Activated CD8-positive, alpha-beta memory T cell treated with anti-CD3 and anti-CD28 coated beads, Interleukin-2, amount 50 U/mL, for 48 hours (primary cell): Measurements from ENCODE around the gene SP8.
A peak's percentile ranks its signal among the peaks of the same experiment; 100 is the strongest.
"Not testable (repeated sequence)": the region's sequence is repeated elsewhere in the genome, so short reads cannot be mapped to it uniquely, and the experiment has no call there.

ENCODE experiments used
- DNase-seq: peaks from one replicate; pipeline ENCODE4 v3.0.0-alpha.2; 2020

SP8 gene

GRCh38 chr7:20786779-20787659 lies at the start of gene SP8:
Gene SP8 (minus strand): TSS chr7:20786886. CDS start chr7:20786798, 88 bp downstream.
- peak; percentile 60 for DNase-seq

- not testable (repeated sequence) for DNase-seq
Measured at GRCh38 chr7:20836424-20836823, 49.7 kb upstream of the SP8 start.

GRCh38 chr7:20835111-20835750 lies 48.5 kb upstream of the SP8 start:
- no peak for DNase-seq

GRCh38 chr7:20834656-20835055 lies 48.0 kb upstream of the SP8 start:
- no peak for DNase-seq

- no peak for DNase-seq
Measured at GRCh38 chr7:20831956-20832355, 45.3 kb upstream of the SP8 start.

GRCh38 chr7:20831451-20831850 lies 44.8 kb upstream of the SP8 start:
- DNase-seq, result no peak

- no peak for DNase-seq
Measured at GRCh38 chr7:20828947-20829346, 42.3 kb upstream of the SP8 start.

- no peak for DNase-seq
Measured at GRCh38 chr7:20827172-20827571, 40.5 kb upstream of the SP8 start.

- no peak for DNase-seq
Measured at GRCh38 chr7:20826243-20826642, 39.6 kb upstream of the SP8 start.

- DNase-seq, result no peak
Measured at GRCh38 chr7:20825555-20825954, 38.9 kb upstream of the SP8 start.

- not testable (repeated sequence) for DNase-seq
Measured at GRCh38 chr7:20821390-20821789, 34.7 kb upstream of the SP8 start.

GRCh38 chr7:20816372-20816959 lies 29.8 kb upstream of the SP8 start:
- DNase-seq, result no peak

- no peak for DNase-seq
Measured at GRCh38 chr7:20804345-20804744, 17.7 kb upstream of the SP8 start.

- DNase-seq, result no peak
Measured at GRCh38 chr7:20799566-20800366, 13.1 kb upstream of the SP8 start.

- DNase-seq, result no peak
Measured at GRCh38 chr7:20798694-20799121, 12.0 kb upstream of the SP8 start.

GRCh38 chr7:20798081-20798693 lies 11.5 kb upstream of the SP8 start:
- DNase-seq, result peak; percentile 55

- peak; percentile 59 for DNase-seq
Measured at GRCh38 chr7:20797462-20798080, 10.9 kb upstream of the SP8 start.

GRCh38 chr7:20797042-20797461 lies 10.4 kb upstream of the SP8 start:
- DNase-seq, result no peak

- no peak for DNase-seq
Measured at GRCh38 chr7:20796500-20796899, 9.8 kb upstream of the SP8 start.

- no peak for DNase-seq
Measured at GRCh38 chr7:20795881-20796280, 9.2 kb upstream of the SP8 start.

- no peak for DNase-seq
Measured at GRCh38 chr7:20795361-20795760, 8.7 kb upstream of the SP8 start.

GRCh38 chr7:20794676-20795075 lies 8.0 kb upstream of the SP8 start:
- no peak for DNase-seq
